ENCODE results near the gene MED12L.

The MED12L gene

DNA sequence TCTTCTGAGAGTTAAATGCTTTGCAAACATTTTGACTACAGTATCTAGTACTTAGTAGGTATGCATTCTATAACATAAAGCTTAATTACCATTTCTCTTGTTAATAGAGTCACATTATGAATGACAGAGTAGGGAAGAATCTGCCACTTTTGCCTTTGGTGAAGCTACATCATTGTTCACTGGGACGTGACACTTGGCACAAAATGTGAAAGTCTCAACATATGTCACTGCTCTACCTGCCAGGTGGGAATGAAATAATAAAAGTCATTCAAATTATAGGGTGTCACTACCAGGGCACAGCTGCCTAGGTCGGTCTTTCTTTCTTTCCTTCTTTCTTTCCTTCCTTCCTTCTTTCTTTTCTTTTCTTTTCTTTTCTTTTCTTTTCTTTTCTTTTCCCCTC lies 213.5 kb downstream of the MED12L start:
- no peak for DNase-seq

DNA sequence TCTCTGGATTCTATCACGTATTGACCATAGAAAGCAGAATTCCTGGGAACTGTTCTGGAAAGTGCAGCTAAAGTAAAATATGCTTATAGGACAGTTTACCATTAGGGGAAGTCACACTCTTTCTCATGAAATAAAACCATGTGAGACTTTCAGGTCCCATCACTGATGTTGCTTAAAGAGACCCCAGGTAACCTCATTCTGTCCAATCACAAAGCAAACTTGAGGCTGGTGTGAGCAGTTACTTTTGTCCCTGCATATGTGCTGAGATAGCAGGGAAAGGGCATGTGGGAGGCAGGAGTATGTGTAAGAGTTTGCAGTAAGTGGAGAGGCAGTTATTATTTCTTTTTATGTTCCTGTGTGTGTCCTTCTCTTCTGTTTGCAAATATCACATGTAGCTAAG lies 215.1 kb downstream of the MED12L start:
- DNase-seq = no peak

DNA sequence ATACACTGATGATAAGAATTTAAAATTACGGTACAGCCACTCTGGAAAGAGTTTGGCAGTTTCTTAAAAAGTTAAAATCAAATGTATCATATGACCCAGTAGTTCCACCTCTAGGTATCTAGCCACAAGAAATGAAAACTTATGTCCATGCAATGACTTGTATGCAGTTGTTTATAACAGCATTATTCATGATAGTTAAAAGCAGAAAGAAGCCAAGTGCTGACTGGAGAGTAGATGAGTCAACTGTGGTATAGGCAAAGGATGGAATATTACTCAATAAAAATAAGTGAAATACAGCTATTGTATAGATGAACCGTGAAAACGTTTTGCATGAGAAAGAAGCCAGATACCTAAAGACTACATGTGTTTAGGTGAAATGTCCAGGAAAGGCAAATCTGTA lies 216.3 kb downstream of the MED12L start:
- DNase-seq = no peak

DNA sequence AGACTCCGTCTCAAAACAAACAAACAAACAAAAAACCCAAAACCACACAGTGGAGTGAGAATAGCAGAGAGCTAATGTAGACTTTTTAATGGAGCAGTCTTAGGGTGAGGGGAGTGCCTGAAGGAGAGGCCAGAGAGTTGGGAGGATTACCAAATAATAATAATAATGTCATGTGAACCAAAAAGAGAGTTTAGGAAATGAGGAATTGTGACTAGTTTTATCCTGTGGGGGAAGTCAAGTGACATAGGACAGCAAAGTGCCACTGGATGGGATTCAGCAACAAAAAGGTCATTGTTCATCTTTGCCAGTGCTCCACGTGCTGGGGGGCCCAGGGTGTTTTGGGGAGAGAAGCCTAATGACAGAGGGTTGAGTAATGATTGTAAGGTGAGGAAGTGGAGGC lies 218.3 kb downstream of the MED12L start:
- no peak for DNase-seq

DNA sequence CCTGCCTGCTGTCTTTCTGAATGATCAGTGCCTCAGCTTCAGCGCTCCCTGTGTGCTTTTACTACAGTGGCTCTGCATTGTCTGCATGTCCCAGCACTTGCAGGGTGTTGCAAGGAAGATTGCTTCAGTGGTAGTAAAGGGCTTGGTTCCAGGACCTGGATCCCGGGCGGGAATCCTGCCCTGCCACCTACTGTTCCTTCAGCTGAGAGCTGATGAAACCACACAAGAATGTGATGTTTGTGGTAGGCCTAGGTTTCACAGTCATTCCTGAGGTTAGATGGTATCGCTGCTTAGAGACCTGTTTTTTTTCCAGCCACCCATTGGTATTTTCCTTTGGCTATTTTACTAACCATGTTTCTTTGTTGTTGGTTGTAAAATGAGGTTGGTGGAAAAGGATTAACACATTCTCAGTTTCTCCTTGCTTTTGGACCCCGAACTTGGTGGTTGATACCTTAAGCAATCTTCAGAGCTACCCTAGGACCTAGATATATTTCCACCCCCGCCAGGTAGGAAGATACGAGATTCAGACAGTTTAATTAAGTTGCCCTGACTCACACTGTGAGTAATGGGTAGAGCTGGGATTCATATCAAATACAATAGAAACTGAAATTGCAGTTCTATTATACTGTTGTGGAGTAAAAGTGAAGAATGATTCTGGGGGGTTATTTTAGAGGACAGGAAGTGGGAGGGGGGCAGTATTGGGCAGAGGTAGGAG lies 219.8 kb downstream of the MED12L start:
- no peak for DNase-seq

DNA sequence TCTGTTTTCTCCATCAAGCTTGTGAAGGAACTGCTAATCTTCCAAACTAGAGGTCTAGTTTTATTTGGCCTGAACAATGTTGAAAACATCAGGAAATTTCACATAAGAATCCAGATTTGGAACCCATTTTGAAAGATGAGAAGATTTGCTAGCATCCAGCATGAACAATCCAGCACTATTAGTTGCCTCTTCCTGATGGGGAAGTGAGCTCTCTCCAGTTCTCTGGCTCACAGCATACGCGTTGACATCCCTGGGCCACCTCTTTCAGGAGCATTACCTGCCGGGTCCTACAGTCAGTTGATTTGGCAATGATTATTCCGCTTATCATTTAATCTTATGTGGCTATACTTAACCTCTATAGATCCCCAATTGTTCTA lies 220.3 kb downstream of the MED12L start:
- DNase-seq = no peak

DNA sequence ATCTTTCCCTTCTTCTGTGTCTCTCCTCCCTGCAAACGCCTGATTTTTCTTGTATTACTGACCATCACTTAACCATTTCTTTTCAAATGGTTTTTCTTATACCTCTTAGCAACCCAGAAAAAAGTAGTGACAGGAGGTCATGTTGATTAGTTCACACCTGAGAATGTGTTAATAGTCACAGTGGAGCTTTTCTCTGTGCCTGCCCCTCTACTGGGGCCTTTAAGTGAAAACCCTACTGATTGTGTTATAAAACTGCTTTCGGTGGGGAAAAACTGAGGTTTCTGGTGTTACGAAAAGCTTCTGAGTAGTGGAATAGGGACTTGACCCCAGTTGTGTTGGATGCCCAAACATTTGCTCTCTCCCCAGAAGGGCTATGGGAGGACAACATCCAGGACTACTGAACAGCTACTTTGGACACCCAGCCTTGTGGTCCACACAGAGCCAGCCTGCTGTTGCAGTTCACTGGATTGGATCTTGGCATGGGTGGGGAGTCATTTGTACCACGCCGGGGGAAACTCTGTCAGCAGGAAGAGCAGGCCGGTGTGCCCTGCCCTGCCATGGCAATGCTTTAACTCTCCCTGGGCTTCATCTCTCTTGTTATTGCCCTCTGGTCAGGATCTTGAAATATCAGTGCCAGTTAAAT lies 220.8 kb downstream of the MED12L start:
- DNase-seq = no peak

DNA sequence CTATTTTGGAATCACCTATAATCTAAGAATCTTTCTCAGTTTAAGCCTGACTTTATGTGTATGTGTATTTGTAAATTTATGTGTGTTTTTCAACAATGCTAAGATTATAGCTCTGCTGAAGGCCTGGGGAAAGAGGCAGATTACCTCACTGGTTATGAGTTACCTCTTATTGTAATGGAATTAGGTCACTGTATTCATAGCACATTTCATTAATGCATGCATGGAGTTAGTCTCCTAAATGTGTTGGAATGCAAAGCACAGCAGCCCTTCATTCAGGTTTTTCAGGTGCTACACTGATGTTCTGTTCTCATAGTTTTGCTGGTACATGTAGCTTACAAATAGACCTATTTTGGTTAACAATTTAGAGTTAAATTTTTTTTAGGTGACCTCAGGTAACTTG lies 221.7 kb downstream of the MED12L start:
- no peak for DNase-seq

DNA sequence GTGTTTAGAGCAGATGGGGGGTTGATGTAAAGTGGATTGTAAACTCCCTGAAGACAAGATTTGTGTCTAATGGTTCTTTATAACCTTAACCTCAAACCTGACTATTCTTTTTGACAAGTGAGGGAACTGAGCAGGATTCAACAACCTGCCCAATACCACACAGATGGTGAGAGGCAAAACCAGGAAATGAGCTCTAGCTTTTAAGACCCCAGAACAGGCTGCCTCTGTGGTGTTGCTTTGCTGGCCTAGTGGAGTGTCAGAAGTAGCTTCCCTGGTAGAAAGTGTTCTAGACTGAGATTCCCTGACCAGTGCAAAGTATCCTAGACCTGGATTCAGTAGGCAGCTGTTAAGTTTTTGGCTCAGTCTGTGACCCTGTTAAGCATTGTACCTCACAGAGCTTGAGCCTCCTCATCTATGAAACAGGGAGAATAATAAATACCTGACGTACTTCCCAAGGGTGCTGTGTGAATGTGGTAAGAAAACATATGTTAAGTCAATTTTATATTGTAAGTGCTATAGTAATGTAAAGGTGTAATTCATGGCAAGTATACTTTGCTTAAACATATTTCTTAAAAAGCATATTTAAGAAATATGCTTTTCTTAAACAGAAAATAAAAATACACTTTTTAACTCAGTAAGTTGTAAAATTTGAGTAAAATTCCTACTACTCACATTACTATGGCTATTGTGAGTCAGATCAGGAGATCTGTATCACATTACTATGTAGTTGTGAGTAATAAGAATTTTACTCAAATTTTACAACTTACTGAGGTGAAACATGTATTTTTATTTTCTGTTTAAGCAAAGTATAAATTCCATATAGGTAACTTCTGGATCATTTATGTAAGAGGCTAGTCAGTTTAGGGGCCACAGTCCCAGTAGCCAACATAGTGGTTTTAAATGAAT lies 222.4 kb downstream of the MED12L start:
- no peak for DNase-seq

DNA sequence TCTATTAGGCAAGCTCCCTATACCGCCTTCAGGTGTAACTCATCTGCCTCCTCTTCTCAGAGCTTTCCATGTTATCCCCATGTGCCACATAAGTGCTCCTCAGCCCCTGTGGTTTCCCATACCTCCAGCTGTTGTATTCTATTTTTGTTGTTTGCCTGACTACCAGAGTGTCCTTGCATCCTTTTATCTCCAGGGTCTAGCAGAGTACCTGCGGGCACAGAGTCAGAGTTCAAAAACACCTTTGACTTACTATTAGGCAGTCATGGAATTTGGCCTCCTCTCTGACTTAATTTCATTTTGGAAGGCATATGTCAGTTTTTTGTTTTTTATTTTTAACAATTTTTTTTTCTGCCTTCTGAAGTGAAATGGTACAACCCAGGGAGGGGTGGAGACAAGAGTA lies 224.1 kb downstream of the MED12L start:
- no peak for DNase-seq

DNA sequence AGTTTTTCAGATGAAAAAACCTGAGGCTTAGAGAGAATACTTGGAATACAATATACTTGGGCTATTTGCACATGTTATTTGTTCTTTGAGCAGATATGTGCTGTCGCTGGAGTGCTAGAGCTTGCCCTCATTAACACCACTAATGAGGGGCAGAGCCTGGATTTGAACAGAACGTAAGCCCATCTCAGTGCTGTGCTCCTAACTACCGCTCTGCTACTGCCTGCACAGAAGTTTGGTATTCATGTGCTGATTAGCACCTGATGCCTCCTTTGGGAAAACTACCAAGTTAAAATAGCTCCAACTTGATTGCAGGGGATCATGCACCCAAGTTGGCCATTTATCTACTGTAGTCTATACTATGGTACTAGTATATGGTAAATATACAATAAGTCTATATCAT lies 227.5 kb downstream of the MED12L start:
- no peak for DNase-seq

DNA sequence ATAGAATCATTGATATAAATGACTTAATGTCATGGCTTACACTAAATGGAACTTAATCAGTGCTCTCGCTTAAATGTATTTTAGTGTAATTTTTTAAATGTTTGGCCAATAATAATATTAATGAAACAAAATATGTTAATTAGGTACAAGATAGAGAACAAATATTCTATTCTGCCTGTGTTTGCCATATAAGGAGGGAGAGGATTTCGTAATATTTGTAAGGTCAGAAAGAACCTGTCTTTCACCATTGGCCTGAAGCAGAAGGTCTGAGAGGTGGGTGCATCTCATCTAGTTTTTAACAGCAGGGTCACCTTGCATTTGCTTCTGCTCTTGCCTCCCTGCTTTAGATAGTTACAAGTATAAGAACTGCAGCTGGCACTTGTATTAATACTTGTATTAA lies 228.7 kb downstream of the MED12L start:
- no peak for DNase-seq

DNA sequence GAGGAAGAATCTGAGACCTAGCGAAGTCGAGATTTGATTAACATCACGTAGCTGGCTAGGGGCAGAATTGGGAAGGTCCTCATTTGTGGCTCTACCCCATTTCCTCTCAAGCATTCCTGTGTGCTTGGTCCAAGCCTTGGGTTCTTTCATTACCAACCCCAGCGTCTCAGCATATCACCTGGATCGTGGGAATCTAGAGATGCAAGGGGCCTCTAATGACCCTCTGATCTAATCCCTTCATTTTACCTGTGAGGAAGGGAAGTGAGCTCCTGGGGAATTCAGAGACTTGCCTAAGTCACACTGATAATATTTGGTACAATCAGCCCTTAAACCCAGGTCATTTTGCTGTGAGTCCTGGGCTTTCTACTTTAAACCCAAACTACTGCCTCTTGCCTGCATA lies 229.1 kb downstream of the MED12L start:
- DNase-seq = no peak

DNA sequence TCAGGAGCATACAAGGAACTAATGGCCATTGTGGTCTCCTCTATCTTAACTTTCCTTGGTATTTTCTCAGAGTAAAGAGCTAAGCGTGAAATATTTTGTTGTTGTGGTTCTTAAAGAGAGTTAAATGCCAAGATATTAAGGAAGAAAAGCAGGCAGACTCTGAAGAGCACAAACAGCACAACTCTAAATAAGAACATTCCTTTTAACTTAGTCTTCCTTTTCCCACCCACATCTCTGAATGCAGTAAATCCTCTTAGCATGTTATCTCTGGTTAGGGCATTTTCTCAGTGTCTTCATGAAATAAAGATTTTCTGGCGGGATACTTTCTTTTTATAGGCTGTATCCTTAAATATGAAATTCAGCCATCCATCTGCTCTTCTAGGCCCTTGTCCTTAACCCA lies 229.7 kb downstream of the MED12L start:
- no peak for DNase-seq

DNA sequence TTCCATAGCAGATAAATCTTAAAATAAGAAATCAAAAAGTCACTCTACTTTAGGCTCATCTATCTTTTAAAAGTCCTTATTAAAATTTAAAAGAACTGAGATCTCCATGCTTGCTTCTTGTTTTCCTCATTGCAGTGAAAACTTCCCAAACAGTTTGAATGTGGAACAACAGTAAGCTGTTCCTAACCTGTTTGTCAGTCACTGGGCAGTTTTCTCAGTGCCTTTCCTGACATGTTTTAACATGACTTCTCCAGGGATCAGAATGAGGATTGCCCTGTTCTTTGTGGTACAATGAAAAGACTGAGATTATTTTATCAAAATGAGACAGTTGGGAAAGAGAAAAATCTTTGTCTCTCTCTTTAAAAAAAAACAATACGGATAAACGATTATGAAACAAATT lies 230.4 kb downstream of the MED12L start:
- DNase-seq = no peak

DNA sequence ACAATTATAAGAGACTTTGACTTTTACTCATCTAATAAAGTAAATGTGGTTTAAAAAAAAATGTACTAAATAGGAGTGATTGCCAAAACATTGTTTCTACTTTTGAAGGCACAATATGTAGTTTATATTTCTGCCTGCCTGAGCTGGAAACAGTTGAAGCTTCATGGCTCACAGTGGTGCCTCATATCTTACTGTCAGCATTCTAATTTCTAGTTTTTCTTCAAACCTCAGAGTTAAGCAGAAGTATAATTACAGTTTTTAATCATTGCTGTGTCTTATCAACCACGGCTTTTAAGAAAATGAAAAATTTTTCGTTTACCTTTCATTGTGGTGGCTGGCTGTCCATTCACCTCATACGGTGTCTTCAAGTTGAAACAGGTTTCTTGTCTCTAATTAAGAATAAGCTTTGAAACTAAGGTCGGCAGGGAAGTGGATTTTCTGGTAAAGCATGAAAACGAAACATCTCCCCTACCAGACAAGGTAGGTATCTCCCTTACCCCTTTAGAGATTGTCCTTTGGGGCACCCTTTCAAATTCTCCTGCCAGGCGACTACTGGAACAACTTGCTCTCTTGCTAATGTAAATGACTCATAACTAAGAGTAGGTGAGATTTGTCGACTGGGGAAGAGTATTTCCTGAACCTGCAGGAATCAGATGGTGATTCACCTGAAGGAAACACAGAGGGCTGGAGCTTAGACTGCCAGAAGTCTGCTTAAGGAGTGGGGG lies 231.0 kb downstream of the MED12L start, which contains the start of gene GPR87:
TSS of gene GPR87 (minus strand) at position 554 of the 725 bp plus-strand sequence. CDS start 16,720 bp downstream, outside the sequence.
- DNase-seq = no peak

DNA sequence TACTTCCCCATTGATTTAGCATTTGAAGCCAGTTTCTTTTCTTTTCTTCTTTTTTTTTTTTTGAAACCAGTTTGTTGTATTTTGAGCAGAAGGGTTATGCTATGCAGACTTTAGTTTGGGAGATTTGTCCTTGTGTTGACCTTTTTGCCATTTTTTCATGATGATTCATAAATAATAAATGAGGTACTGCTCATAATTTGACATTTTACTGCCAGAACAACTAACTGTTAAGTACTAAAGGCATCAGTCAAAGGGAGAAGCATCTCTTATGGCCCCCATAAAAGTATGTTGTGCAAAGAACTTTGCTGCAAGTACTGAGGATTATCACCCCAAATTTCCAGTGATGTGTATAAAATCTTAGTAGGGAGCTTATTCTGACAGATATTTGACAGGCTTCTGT lies 232.8 kb downstream of the MED12L start:
- DNase-seq = no peak

DNA sequence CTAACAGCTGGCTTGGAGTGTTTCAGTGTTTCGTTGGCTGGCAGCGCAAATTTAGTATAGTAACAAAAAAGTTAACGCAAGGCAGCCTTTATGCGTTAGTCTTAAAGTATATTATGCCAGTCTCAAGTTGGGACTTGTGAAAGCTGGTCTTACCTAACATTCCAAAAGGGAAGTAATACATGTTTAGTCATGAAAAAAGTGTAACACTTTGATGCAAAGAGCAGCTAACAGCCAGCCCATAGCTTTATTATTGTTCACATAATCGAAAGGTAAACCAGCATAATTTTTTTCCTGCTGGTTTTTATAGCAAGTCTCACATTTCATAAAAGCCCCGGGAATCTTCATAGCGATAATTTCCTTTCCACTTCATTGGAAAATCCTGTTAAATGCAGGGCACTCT lies 233.5 kb downstream of the MED12L start:
- no peak for DNase-seq

DNA sequence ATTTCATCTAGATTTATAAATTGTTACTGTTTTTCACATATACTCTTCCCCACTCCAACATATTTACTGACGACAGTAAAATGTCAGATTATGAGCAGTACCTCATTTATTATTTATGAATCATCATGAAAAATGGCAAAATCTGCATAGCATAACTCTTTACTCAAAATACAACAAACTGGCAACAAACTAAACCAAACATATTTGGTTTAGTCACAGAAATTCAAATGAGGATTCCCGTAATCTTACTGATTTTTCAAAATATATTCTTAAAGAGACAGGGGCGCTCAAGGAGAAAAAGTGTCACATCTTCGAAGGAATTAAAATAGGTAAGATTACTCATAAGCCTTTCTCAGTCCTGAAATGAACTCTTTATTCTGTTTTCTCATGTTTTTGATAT lies 234.2 kb downstream of the MED12L start:
- no peak for DNase-seq

DNA sequence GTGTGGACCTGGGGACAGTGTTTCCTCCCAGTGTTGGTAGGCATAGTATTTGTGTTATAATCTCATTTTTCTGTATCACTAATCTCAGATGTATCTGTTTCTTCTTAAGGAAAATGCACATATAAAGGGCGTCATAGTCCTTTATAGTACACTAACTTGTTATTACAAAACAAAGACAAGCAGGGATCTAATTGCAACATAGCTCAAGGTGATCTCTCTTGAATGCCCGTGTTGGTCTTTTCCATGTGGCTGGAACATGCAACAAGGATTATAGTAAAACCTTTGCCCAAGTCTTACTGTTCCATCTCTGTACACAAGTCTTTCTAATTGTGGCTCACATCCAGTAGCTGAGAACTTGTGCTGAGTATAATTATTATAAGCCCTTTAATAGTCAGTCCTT lies 234.7 kb downstream of the MED12L start:
- no peak for DNase-seq

DNA sequence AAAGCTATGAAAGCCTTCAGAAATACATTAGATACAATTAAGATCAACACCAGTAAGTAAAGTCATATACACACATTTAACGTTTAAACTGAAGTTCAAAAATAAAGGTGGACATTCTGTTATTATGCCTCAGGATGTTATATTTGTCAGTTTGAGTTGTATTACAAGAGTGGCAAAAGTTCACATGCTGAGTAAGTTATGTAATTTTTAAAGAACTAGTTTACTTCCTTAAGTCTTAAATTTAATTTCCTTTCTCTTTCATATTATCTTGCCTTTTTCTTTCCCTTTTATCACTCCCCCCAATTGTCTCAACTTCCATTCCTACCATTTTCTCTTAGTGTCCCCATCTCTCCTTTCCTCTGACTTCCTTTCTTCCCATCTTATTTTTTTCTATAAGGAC lies 236.1 kb downstream of the MED12L start:
- no peak for DNase-seq

DNA sequence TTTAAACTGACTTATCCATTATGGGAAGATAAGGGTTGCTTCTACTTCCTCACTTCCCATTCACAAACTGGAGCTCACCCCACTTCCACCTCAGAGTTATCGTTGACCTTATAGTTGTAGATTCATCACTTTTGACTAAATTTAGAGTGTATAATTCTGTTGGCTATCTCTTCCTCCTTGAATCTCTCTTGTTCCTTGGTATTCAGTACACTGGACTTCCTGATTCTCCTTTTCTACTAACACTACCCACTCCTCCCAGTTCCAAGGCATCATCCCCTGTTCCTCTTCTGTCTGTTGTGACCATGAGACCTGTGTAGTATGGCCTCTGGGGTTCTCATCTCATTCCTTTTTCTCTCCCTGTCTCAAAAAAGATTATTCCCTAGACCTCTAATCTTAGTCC lies 237.0 kb downstream of the MED12L start:
- no peak for DNase-seq

DNA sequence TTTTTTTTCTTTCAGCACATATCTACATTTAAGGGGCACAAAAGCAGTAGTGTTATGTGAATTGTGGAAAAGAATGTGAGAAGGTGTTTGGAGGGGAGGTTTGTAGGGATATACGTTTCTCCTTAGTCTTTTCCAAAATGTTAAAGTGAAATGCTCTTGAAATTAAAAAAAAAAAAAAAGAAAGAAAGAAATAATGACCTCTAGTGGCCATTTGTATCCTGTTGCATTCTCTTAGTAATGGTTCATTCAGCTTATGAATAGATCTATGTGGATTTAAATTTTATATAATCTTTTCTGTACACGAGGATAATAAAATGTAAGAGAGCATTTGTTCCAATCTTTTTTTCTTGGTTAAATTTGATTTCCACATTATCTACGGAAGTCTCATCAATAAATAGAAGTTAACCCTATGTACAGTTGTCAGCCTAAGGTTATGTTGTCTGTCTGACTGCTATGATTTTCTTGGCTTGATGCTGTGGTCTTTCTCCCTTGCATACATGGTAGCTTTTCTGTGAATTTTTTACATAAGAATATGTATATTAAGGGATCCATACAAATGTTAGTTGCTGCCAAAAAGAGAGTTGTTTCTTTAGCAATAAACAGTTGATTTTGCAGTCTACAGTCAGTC lies 242.2 kb downstream of the MED12L start:
- DNase-seq = no peak

Measured in cortex of kidney (tissue), 1 donor.